Left ventricle myocardium inferior (tissue), 1 donor: ENCODE data around the gene SRSF6. TPM values are rescaled to one million over a fixed set of nuclear protein-coding genes. Genes with fewer than 3 reads are reported as not detected.

Experiments
- DNase-seq: peaks from one replicate; pipeline ENCODE4 v3.0.0-alpha.2; 2020
- H3K27ac ChIP-seq: fragments of 200-600 bp; replicated peaks from 2 replicates; pipeline ENCODE4 v1.8.0; 2021
- H3K27me3 ChIP-seq: fragments of 200-600 bp; 2 replicates; pipeline ENCODE4 v1.8.0; 2021; ENCODE audit warnings: low read depth
- H3K36me3 ChIP-seq: fragments of 200-600 bp; 2 replicates; pipeline ENCODE4 v1.8.0; 2021
- H3K4me1 ChIP-seq: fragments of 200-600 bp; 2 replicates; pipeline ENCODE4 v1.8.0; 2021
- H3K4me3 ChIP-seq: fragments of 200-600 bp; 2 replicates; pipeline ENCODE4 v1.8.0; 2021; ENCODE audit warnings: mild to moderate bottlenecking, moderate library complexity
- H3K9me3 ChIP-seq: fragments of 200-600 bp; replicated peaks from 2 replicates; pipeline ENCODE4 v1.8.0; 2021
- CTCF ChIP-seq: fragments of 200-600 bp; IDR thresholded peaks from 2 replicates; pipeline ENCODE4 v1.8.0; 2021; ENCODE audit warnings: antibody characterized with exemption, mild to moderate bottlenecking, borderline replicate concordance
- intact Hi-C: fragments of 100-400 bp; cut with micrococcal nuclease; formaldehyde crosslinking; loops from one replicate; pipeline ENCODE4 v1.11.0; 2022
- total RNA-seq: library from RNA; stranded (reverse); fragmentation: NEBNext Ultra II Directional; extraction: Animal tissue kit (Norgen Biotek cat#: 25700); gene quantifications from one replicate; pipeline ENCODE4 v1.2.1, GENCODE V29; 2021
- donor health status: DM: no; HTN: yes; CAD: no; lungs with severe emphysema.

The SRSF6 gene
- total RNA-seq, 1 donor from 2014 or later, result 58.7 TPM

- no peak for DNase-seq
- peak overlapping the region; percentile 99 for H3K4me3 ChIP-seq
- intact Hi-C loops, result no loop called here
- TF ChIP-seq CTCF, result no peak
- no peaks in the 10 kb centered on the region for H3K9me3 ChIP-seq
- H3K36me3 ChIP-seq, result peaks cover 65% of the 10 kb centered on the region
- H3K27me3 ChIP-seq, result no peaks in the 10 kb centered on the region
- H3K4me1 ChIP-seq, result peaks cover 62% of the 10 kb centered on the region
- no peak overlapping the region for H3K27ac ChIP-seq
These were observed 2.6 kb downstream of the SRSF6 start for GRCh38 chr20:43460172-43460829.

- Histone ChIP-seq H3K4me1 (peaks cover 62% of the 10 kb centered on the region), H3K36me3 (peaks cover 70% of the 10 kb centered on the region), H3K27ac (no peak overlapping the region), H3K4me3 (no peak overlapping the region), H3K9me3 (no peaks in the 10 kb centered on the region), H3K27me3 (no peaks in the 10 kb centered on the region)
- DNase-seq, result no peak
- intact Hi-C loops, result no loop called here
- no peak for TF ChIP-seq CTCF
These were observed 3.1 kb downstream of the SRSF6 start for GRCh38 chr20:43460830-43461200.

- intact Hi-C loops, result no loop called here
- no peaks in the 10 kb centered on the region for H3K9me3 ChIP-seq
- H3K4me3 ChIP-seq, result no peak overlapping the region
- TF ChIP-seq CTCF, result no peak
- H3K36me3 ChIP-seq, result peaks cover 79% of the 10 kb centered on the region
- peaks cover 55% of the 10 kb centered on the region for H3K4me1 ChIP-seq
- no peak overlapping the region for H3K27ac ChIP-seq
- no peak for DNase-seq
- H3K27me3 ChIP-seq, result no peaks in the 10 kb centered on the region
These were observed 4.4 kb downstream of the SRSF6 start for GRCh38 chr20:43461894-43462659.

- TF ChIP-seq CTCF, result no peak
- peaks cover 87% of the 10 kb centered on the region for H3K36me3 ChIP-seq
These were observed 5.2 kb downstream of the SRSF6 start for GRCh38 chr20:43462660-43463526.

GRCh38 chr20:43463527-43464218, 6.0 kb downstream of the SRSF6 start:
- Histone ChIP-seq H3K36me3 (peaks cover 95% of the 10 kb centered on the region), H3K27ac (no peak overlapping the region), H3K4me3 (no peak overlapping the region), H3K9me3 (no peaks in the 10 kb centered on the region), H3K27me3 (no peaks in the 10 kb centered on the region), H3K4me1 (peaks cover 44% of the 10 kb centered on the region)
- no peak for DNase-seq
- TF ChIP-seq CTCF, result no peak
- intact Hi-C loops, result no loop called here

More at GRCh38 chr20:43462660-43463526, 5.2 kb downstream of the SRSF6 start:
- DNase-seq, result no peak
- intact Hi-C loops, result no loop called here
- H3K4me1 ChIP-seq, result peaks cover 51% of the 10 kb centered on the region
- H3K4me3 ChIP-seq, result no peak overlapping the region
- no peaks in the 10 kb centered on the region for H3K9me3 ChIP-seq
- H3K27ac ChIP-seq, result no peak overlapping the region
- no peaks in the 10 kb centered on the region for H3K27me3 ChIP-seq
